ENCODE data around the gene VCAN.

VCAN gene

GRCh38 chr5:83531661-83532060, 60.1 kb downstream of the VCAN start:
- DNase-seq (ENCODE audit: low spot score), result no peak

GRCh38 chr5:83538786-83539462, 67.4 kb downstream of the VCAN start:
- no peak for DNase-seq (ENCODE audit: low spot score)

GRCh38 chr5:83539463-83539790, 67.9 kb downstream of the VCAN start:
- no peak for DNase-seq (ENCODE audit: low spot score)

- no peak for DNase-seq (ENCODE audit: low spot score)
Observed at GRCh38 chr5:83540105-83540504, 68.6 kb downstream of the VCAN start.

- no peak for DNase-seq (ENCODE audit: low spot score)
Observed at GRCh38 chr5:83540783-83541182, 69.2 kb downstream of the VCAN start.

- DNase-seq (ENCODE audit: low spot score), result no peak
Observed at GRCh38 chr5:83542839-83543238, 71.3 kb downstream of the VCAN start.

GRCh38 chr5:83543898-83544297, 72.4 kb downstream of the VCAN start:
- DNase-seq (ENCODE audit: low spot score), result no peak

GRCh38 chr5:83547161-83547560, 75.6 kb downstream of the VCAN start:
- DNase-seq (ENCODE audit: low spot score), result no peak

- DNase-seq (ENCODE audit: low spot score), result no peak
Observed at GRCh38 chr5:83547889-83548288, 76.3 kb downstream of the VCAN start.

GRCh38 chr5:83548581-83548980, 77.0 kb downstream of the VCAN start:
- DNase-seq (ENCODE audit: low spot score), result no peak

GRCh38 chr5:83549076-83549475, 77.5 kb downstream of the VCAN start:
- DNase-seq (ENCODE audit: low spot score), result no peak

GRCh38 chr5:83549674-83550073, 78.1 kb downstream of the VCAN start:
- no peak for DNase-seq (ENCODE audit: low spot score)

- DNase-seq (ENCODE audit: low spot score), result no peak
Observed at GRCh38 chr5:83551821-83552220, 80.3 kb downstream of the VCAN start.

GRCh38 chr5:83552275-83552674, 80.7 kb downstream of the VCAN start:
- DNase-seq (ENCODE audit: low spot score), result no peak

GRCh38 chr5:83553000-83553486, 81.5 kb downstream of the VCAN start:
- no peak for DNase-seq (ENCODE audit: low spot score)

- no peak for DNase-seq (ENCODE audit: low spot score)
Observed at GRCh38 chr5:83554133-83554532, 82.6 kb downstream of the VCAN start.

GRCh38 chr5:83554686-83555085, 83.1 kb downstream of the VCAN start:
- DNase-seq (ENCODE audit: low spot score), result no peak

- DNase-seq (ENCODE audit: low spot score), result no peak
Observed at GRCh38 chr5:83555263-83555662, 83.7 kb downstream of the VCAN start.

- no peak for DNase-seq (ENCODE audit: low spot score)
Observed at GRCh38 chr5:83556190-83556589, 84.6 kb downstream of the VCAN start.

GRCh38 chr5:83559118-83559785, 87.7 kb downstream of the VCAN start:
- no peak for DNase-seq (ENCODE audit: low spot score)

- no peak for DNase-seq (ENCODE audit: low spot score)
Observed at GRCh38 chr5:83562071-83562606, 90.6 kb downstream of the VCAN start.

- DNase-seq (ENCODE audit: low spot score), result no peak
Observed at GRCh38 chr5:83562791-83563557, 91.4 kb downstream of the VCAN start.

- no peak for DNase-seq (ENCODE audit: low spot score)
Observed at GRCh38 chr5:83563631-83564030, 92.1 kb downstream of the VCAN start.

Data from SW480 (cell line).